Measurements from ENCODE around the gene EDA.

The EDA gene

DNA sequence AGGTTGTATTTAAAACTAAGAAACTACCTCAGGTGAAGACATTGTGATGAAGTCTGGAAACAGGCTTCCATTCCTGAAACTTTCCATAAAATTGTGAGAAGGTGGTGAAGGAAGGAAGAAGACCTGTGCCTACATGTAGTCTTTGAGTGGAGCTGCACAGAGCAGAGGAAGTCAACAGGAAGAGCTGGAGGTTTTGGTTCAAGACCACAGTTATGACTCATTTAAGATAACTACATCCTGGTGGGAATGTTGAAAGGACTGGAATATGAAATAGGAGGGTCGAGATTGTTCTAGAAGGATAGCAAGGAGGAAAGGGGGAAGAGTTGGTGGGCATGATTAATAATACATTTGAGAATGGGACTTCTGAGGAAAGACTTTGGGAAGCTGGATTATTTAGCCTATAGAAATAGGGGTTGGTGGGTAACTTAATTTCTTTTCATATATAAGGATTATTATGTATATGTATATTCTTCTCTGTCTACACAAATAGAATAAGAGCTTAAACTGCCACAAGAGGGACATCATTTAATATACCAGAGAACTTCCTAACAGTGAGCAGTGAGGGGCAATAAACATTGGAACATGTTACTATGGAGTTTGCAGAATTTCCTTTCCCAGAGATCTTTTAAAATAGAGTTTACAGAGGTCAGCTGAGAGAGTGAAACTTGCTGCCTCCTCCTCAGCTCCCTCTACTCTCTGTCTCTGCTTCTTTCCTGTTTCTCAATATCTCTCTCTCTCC is 410.4 kb downstream of the EDA start:
- no peak for DNase-seq (ENCODE audit: low read depth in 2 of 2)

DNA sequence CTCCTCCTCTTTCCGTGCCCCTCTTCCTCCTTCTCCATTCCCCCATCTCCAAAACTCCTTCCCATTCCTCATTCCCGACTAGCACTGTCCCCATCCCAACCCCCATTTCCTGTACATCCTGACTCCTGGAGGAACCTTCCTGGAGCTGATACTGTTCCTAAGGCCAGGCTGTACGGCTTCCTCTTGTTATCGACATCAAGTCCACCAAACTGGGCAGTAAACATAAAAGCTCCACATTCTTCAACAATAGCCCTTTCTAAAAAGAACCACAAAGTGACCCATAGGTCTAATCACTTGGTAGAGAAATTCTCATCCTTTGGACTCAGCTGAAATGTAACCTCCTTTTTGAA is 410.9 kb downstream of the EDA start:
- no peak for DNase-seq (ENCODE audit: low read depth in 2 of 2)

DNA sequence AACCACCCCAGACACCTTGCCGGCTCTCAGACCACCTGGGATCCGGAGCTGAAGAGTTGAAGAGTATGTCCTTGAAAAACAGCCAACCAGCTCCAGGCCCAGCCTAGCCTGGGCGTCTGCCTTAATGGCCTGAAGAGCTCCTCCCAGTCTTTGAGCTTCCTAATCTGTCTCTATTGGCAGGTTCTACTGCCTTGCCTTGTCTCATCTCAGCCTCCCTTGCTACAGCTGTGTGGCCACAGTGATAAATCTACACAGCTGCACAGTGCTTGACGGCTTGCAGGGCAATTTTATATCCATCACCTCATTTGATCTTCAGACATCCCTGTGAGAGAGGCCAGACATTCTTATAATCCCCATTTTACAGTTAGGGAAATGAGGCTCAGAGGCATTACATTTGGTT is 413.9 kb downstream of the EDA start:
- DNase-seq (ENCODE audit: low read depth in 2 of 2), result no peak

DNA sequence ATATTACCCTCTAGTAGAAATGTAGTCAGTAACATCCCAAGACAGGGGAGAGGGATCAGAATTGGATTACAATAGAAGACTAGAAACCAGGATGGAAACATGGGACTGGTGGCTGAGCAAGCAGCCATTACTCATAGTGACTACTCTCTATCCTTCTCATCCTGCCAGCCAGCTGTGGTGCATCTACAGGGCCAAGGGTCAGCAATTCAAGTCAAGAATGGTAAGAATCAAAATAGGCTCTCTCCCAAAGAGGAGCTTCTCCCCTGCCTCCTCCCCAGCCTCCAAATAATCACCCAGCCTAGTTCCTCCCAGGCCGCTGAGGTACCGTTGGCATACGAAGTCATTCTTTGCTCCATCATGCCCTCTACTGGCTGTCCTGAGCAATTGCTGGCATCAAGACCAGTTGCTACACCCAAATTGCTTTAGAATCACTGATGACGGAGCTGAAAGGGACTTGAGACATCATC is 414.4 kb downstream of the EDA start:
- DNase-seq (ENCODE audit: low read depth in 2 of 2), result peak in 1 of 2 donors; percentile 15

DNA sequence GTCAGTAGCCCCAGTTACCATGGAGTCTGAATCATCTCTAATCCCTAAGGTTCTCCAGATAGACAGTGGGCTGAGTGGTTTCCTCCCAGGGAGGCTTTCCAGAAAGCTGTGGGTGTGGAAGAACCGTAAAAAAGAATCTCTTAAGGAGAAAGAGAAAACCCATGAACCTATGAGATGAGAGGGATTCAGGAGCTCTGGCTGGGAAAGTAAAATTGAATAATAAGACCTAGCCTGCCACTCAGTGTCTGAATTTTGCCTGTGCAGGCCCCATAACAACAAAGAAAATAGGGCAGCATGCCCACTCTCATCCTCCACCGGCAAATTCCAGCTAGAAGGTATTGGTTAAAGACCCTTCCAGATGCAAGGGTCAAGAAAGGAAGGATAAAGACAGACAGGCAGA is 416.9 kb downstream of the EDA start:
- no peak for DNase-seq (ENCODE audit: low read depth in 2 of 2)

DNA sequence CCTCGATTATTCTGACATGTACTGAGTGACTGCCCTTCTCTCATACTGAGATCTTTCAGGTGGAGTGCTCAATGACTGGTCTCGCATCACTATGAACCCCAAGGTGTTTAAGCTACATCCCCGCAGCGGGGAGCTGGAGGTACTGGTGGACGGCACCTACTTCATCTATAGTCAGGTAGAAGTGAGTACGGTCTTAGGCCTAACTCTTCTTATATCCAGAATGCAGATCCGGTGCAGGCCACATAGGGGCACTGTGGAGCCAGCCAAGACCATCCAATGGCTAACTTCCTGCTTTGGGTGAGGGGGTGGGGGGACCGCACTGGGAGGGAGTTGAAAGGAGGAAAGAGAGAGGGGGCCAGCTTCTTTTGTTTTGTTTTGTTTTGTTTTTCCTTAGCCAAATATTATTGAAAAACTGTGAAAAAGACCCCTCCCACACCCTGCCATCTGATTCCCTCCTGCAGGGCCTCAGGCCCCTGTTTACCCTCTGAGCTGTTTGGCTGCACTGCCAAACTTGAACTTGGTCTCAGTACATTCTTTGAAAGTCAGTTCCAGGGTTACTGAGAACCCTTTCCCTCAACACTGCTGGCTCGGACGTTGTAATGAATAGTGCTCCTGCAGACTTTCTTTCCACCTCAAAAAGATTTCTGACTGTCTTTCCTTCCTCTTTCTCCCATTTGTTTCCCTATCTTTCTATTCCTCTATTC is 417.6 kb downstream of the EDA start:
- DNase-seq (ENCODE audit: low read depth in 2 of 2), result peak; percentile 4 to 7

DNA sequence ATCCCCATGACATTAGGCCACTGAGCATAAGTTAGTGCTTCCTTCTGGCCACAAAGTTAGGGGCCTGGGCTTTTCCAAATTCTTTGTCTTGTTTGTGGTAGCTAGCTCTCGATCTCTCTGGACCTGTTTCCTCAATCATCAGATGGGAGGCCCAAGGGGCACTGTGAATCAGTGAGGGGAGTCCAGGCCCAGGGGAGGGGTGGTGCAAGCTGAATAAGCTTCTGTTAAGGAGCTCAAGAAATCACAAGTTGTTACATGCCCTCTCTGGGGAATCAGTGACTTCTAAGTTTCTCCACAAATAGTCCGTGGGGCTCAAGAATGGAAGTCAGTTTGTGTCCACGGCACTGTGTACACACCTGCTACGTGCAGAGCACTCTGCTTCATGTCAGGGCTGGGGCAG is 418.7 kb downstream of the EDA start:
- no peak for DNase-seq (ENCODE audit: low read depth in 2 of 2)

DNA sequence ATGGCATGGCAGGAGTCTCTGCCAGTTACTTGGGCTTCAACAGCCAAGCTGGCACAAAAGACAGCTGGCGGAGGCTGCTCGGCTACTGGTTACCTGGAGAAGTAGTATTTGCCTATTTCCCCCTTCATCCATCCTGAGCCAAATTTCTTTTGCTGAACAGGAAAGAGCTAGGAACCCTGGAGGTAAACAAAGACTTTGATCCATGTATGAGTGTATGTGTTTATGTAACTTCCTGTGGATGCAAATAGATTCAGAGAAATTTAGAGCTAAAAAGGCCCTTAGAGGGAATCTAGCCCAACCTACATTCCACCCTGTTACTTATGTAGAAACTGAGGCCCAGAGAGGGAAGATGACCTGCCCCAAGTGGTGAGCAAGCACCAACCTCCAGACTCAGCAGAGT is 422.6 kb downstream of the EDA start:
- DNase-seq (ENCODE audit: low read depth in 2 of 2), result no peak

DNA sequence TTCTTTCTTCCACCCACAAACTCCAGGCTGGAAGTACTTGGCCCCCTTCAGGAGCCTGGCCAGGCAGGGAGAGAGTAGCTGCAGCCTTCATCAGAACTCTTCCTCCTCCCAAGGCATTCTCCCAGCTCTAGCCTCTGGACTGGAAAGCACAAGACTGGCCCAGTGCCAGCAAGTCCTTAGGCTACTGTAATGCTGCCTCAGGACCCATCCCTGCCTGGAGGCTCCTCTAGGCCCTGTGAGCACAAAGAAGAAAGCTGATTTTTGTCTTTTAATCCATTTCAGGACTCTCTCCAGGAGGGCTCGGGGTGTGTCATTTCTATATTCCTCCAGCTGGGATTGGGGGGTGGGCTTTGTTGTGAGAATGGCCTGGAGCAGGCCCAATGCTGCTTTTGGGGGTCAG is 423.0 kb downstream of the EDA start:
- no peak for DNase-seq (ENCODE audit: low read depth in 2 of 2)

DNA sequence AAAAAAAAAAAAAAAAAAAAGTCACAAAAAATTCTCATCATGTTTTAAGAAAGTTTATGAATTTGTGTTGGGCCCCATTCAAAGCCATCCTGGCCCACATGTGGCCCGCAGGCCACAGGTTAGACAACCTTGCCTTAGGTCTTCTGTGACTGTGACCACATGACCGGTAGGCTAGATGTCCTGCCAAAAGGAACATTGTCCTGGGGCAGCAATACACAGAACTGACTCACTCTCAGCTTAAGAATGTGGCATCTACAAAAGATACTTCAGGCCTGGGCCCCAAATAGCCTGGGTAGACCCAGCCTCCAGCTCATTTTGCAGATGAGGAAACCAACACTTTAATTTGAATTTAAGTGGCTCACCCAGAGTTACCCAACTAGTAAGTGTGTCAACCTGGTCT is 423.8 kb downstream of the EDA start:
- no peak for DNase-seq (ENCODE audit: low read depth in 2 of 2)

DNA sequence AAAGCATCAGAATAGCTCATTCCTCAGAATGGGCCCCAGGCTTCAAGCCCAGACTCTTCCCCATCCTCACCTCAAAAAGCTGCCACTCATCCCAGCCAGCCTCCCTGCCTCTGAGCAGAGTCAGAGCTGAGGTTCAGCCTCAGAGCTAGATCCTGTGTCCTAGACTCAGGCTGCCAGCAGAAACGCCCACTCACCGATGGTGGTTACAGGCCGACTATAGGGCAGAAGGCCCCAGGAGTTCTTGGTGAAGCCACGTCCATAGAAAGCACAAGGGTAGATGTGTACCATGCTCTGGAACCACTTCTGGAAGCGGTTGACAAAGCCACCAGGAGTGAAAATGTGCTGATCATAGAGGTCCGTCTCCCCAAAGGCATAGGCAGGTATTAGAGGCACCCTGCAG is 426.1 kb downstream of the EDA start:
- no peak for DNase-seq (ENCODE audit: low read depth in 2 of 2)

DNA sequence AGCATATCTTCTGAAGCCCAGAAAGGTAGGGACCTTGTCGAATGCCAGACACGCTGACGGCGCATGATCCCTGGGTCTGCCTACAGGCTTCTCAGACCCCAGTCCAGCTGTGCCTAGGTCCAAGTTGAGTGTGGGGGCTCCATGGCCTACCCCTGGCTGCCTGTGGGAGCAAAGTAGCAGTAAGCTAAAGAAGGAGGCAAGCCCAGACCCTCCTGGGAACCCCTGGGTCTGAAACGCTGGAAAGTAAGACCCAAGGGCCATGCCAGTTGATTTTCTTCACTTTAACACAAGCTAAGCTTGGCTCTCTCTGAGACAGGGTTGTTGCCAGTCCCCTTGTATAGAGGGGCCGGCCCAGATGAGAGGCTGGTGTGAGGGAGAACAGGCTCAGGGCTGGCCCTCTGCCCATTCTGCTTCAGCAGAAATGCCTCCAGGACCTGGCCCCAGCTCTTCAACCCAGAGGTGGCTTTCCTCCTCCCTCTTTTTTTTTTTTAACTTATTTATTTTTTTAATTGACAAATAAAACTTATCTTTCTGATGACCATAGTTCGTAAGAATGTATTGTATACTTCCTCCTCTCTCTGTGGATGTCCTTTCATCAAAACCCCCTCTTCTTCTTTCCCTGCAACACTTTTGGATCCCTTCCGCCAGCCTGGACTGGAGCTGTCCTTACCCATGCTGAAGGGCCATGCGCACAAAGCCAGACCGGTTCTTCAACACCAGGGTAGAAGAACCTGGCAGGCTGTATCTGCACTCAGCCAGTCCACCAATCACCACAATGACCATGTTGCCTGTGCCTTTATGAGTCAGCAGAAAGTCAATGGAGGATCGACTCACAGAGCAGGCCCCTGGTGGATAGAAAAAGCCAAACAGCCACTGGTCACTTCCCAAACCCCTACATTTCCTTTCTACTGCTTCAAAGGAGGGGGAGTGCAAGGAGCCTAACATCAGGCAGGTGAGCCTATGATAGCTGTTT is 426.8 kb downstream of the EDA start:
- no peak for DNase-seq (ENCODE audit: low read depth in 2 of 2)

DNA sequence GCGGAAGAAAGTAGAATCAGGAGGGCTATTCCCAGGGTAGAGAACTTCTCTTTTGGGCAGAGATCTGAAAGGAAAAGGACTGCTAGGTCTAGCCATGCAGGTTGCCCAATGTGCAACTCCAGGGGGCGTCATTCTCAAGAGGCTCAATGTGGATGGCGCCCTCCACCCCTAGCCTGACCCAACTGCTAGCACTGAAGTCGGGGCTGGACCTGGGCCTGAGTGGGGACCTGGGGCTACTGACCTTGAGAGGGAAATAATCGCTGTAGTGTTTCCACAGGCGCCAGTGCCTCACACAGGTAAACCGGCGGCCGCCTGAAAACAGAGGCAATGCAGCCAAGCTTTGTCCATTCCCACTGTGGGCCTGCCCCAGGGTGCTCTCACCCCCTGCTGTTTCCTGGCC is 427.8 kb downstream of the EDA start:
- no peak for DNase-seq (ENCODE audit: low read depth in 2 of 2)

DNA sequence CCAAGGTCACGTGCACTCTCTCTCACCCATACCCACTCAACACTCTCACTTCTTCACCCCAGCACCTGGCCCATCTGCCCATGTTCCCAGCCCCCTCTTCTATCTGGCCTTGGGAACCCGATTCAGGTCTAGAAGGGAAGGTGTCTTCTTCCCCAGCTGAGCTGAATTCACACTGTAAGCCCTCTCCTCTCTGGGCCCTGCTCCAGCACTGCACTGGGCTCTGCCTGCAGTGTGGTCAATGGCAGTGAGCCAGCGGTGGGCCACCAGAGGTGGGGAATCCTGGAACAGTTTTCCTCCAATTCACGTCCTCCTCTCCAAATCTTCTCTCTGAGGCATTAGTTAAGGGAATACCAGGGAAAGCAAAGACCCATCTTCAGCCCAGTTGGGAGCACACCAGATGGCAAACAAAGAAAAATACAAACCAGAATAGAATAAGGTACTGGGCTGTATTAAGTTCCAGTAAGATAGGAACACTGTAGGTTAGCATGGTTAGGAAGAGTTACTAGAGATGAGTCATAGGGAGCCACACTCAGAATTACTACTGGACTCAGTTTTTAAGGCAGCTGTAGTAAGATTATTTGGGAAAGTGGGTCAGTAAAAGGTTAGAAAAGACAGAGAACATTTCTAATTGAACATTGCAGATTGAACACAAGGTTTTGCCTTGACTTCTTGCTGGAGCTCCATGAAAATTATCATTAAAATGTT is 428.8 kb downstream of the EDA start:
- DNase-seq (ENCODE audit: low read depth in 2 of 2), result no peak

DNA sequence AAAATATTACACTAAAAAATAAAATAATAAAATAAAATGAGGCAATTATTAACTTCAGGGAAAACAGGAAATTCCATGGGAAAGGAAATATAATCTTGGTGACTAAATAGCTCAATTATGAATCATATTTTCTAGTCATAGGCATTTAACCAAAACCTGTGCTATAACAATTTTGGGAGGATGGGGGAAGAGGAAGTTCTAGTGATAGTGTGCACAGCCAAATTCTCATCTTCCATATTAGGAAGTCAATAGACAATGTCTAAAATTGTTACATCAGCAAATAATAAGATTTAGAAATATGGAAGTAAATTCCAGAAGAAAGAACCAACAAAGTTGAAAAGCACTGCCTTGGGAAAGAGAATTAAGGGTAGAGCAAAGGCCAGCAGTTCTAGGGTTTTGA is 431.1 kb downstream of the EDA start:
- DNase-seq (ENCODE audit: low read depth in 2 of 2), result no peak

DNA sequence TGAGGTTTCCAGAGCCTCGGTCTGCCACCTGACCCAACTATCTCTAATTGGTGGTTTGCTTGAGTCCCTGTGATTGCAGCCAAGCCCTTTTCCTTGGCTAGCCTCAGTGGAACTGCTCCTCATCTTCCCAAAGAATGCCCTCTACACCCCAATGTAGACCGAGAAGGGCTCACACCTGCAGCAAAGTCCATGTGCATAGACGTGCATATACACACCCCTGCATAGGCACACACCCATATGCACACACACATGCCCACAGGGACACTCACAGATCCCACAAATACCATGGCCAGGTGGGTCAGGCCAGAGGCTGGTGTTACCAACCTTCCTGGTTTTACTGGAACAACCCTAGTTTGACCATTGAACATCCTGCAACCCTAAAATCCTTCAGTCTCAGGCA is 433.5 kb downstream of the EDA start:
- DNase-seq (ENCODE audit: low read depth in 2 of 2), result no peak

DNA sequence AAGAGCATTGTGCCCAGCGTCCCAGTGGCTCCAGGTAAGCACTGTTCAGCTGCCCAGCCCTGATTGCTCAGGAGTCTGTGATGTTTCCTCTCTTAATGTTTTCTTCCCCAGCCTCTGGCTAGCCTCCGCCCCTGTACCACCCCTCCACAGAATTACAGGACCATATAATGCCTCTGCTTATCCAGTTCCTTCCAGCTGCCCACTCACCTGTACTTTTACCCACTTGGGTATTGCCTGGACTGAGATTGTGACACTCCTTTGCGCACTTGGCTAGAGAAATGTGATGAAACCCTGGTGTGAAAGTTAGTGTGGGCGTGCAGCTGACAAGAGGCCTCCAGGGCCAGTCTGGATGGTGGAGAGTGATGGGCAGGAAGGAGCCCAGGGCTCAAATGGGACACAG is 434.0 kb downstream of the EDA start, which contains the start of gene AWAT2:
Gene AWAT2 (minus strand): TSS at position 14 of the 400 bp plus-strand sequence. CDS start 6 bp downstream, at position 8.
- no peak for DNase-seq (ENCODE audit: low read depth in 2 of 2)

DNA sequence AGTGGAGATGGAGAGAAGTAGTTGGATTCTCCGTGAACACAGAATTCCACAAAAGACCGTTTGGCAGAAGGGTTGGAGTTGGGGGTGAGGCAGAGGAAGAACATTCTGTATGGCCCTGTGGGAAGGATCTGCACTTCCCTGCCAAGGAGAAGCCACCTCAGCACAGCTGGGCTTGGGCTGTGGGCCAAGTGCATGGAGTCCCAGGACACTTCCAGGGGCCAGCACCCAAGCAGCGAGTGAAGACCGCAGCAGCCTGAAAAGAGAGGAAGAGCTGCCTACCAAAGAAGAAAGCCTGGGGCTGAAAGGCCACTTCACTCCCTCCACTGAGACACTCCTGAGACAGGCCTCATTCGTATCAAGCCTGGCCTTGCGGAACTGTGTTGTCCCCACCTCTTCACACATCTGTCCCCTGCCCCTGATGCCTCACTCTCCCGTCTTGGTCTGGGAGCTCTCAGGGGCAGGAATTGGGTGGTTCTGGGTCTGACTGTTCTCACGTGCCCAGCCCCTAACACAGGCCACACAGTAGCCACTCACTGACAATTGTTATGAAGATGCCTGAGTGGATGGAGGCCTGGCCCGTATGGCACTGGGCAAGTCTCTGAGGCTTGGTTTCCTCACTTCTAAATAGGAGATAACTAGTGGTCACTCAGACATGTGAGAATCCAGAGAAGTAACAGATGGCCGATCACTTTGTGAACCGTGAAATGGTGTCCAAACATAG is 437.1 kb downstream of the EDA start:
- no peak for DNase-seq (ENCODE audit: low read depth in 2 of 2)

DNA sequence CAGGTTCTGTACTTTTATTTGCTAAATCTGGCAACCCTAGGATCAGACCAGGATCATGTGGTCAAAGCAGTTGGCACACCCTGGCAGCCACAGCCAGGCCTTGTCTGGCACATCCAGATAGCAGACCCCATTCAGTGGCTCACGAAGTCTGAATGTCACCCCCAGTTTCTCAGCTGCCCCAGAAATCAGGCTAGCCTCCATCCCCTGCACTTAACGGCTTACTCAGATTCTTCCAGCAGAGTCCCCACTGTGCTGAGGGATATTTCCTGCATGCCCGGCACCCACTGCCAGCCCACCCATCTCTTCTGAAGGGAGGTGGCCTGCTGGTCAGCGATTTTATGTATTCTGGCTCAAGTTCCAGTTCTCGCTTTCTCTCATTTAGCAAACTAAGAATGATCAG is 438.5 kb downstream of the EDA start:
- no peak for DNase-seq (ENCODE audit: low read depth in 2 of 2)

DNA sequence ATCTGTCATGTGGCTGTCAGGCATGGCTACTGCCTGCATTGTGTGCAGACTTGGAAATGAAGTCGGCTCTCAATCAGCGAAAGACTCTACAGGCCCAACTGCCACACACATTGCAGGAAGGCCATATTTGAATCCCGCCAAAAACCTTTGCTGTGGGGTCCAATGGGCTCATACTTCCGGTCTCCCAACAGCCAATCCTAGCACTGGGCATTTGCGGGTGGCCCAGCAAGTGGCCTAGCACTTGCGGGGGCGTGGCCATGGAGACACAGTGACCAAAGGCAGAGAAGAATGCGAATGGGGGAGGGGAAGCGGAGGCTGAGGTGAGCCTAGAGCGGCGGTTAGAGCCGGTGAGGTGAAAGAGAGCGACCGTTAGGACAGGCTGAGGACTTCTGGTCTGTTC is 446.2 kb downstream of the EDA start, which contains the start of gene OTUD6A:
Gene OTUD6A (plus strand): TSS at position 382 of the 400 bp plus-strand sequence. CDS start 68 bp downstream, outside the sequence.
- DNase-seq (ENCODE audit: low read depth in 2 of 2), result no peak
